ENCODE results near the gene APOL2.
"Not testable (repeated sequence)": the region's sequence is repeated elsewhere in the genome, so short reads cannot be mapped to it uniquely, and the experiment has no call there.

DNA sequence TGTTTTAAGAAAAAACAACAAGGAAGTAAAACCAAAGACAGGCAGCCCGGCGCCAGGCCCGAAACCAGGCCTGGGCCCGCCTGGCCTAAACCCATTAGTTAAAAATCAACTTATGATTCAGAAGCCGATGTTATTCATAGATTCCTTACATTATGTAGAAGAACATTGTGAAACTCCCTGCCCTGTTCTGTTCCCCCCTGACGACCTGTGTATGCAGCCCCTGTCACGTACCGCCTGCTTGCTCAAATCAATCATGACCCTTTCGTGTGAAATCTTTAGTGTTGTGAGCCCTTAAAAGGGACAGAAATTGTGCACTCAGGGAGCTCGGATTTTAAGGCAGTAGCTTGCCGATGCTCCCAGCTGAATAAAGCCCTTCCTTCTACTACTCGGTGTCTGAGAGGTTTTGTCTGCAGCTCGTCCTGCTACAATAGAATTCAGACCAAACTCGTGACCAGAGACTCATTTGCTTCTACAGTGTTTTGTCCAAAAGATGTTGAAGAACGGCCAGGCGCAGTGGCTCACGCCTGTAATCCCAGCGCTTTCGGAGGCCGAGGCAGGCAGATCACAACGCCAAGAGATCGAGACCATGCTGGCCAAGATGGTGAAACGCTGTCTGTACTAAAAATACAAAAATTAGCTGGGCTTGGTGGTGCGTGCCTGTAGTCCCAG lies 11.1 kb upstream of the APOL2 start:
- TF ChIP-seq, protein P1, sequence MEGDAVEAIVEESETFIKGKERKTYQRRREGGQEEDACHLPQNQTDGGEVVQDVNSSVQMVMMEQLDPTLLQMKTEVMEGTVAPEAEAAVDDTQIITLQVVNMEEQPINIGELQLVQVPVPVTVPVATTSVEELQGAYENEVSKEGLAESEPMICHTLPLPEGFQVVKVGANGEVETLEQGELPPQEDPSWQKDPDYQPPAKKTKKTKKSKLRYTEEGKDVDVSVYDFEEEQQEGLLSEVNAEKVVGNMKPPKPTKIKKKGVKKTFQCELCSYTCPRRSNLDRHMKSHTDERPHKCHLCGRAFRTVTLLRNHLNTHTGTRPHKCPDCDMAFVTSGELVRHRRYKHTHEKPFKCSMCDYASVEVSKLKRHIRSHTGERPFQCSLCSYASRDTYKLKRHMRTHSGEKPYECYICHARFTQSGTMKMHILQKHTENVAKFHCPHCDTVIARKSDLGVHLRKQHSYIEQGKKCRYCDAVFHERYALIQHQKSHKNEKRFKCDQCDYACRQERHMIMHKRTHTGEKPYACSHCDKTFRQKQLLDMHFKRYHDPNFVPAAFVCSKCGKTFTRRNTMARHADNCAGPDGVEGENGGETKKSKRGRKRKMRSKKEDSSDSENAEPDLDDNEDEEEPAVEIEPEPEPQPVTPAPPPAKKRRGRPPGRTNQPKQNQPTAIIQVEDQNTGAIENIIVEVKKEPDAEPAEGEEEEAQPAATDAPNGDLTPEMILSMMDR (conservative IDR thresholded peaks at IDR 0.05; ENCODE audit: low read length): not testable (repeated sequence)
- not testable (repeated sequence) for TF ChIP-seq EZH2phosphoT487 (IDR thresholded peaks at IDR 0.05; ENCODE audit: borderline replicate concordance, low read depth, low read length)
